ENCODE measurements around the gene PEX1.
A peak's percentile ranks its signal among the peaks of the same experiment; 100 is the strongest.
"Not testable (repeated sequence)": the region's sequence is repeated elsewhere in the genome, so short reads cannot be mapped to it uniquely, and the experiment has no call there.

Gene PEX1

DNA sequence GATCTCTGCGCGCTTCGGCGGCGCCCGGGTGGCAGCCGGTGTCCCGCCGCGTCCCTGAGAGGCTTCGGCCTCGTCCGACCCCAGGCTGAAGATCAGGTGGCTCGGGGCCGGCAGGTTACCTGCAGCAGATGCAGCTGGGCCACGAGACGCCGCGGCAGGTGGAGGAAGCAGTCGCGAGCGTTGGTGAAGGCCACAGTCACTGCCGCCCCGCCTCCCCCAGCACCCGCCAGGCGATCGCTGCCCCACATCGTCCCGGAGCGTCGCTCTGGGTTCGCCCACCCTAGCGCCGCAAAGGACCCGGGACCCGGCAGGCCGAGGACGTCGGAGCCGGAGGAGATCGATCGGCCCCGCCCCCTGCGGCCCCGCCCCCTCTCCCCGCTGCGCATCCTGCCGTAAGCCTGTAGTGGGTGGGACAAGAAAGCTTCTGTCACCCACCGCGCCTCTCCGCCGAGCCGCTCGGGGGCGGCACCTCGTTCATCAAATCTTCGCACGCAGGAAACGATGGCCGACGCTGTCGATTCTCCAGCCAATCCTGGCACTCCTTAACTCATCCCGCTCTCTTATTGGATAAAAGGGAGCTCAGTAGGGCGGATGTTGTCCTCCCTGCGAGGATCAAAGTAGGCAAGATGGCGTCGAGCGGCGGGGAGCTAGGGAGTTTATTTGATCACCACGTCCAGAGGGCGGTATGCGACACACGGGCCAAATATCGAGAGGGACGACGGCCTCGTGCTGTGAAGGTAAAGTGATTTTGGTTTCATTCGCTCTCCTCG lies at the start of gene PEX1, which contains the start of gene RBM48:
TSS of gene PEX1 (minus strand) at position 333 of the 770 bp plus-strand sequence. CDS start at position 248, 85 bp downstream.
TSS of gene RBM48 (plus strand) at position 608 of the 770 bp plus-strand sequence. CDS start at position 627, 19 bp downstream.
- DNase-seq (ENCODE audit: low read depth in 4 of 4, low spot score in 1 of 4) = peak; percentile 78 to 90 (median 86)

GRCh38 chr7:92576296-92576695 lies 48.0 kb upstream of the PEX1 start:
- no peak for DNase-seq (ENCODE audit: low read depth in 4 of 4, low spot score in 1 of 4)

DNA sequence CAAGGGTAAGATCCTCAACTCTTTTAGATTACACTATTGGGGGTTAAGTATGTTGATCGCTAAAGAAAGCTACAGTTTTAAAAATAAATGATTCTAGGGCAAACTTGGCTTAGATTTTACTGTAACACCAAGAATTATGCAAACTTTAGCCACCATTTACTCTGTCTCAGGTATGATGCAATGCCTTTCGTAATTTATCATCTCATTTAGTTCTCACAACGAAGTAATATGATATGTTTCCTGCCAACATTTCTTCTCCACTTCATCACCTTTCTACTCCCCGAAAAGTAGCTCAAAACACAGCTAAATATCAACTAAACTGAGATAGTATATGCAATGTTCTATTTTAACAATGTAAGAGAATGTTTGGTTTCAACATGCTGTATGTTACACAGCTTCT lies 40.8 kb upstream of the PEX1 start:
- DNase-seq (ENCODE audit: low read depth in 4 of 4, low spot score in 1 of 4) = no peak

GRCh38 chr7:92567460-92567859 lies 39.1 kb upstream of the PEX1 start:
- no peak for DNase-seq (ENCODE audit: low read depth in 4 of 4, low spot score in 1 of 4)

DNA sequence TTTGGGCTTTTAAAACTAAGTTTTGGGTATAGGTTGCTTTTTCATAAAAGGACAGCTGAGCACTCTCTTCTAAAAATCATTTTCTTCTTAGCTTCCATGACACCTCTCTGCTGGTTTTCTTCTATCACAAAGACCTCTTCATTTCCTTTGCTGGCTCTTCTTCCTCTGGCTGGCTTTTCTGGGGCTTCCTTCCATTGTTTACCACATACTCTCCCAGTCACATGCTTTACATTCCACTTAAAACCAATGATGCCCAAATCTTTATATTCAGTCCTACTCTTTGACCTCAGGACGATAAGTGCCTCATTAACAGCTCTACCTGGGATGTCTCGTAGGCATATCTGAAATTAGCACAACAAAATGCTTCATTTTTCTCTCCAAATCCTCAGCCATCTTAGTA lies 35.0 kb upstream of the PEX1 start:
- DNase-seq (ENCODE audit: low read depth in 4 of 4, low spot score in 1 of 4) = no peak

GRCh38 chr7:92560602-92561001 lies 32.3 kb upstream of the PEX1 start:
- no peak for DNase-seq (ENCODE audit: low read depth in 4 of 4, low spot score in 1 of 4)

DNA sequence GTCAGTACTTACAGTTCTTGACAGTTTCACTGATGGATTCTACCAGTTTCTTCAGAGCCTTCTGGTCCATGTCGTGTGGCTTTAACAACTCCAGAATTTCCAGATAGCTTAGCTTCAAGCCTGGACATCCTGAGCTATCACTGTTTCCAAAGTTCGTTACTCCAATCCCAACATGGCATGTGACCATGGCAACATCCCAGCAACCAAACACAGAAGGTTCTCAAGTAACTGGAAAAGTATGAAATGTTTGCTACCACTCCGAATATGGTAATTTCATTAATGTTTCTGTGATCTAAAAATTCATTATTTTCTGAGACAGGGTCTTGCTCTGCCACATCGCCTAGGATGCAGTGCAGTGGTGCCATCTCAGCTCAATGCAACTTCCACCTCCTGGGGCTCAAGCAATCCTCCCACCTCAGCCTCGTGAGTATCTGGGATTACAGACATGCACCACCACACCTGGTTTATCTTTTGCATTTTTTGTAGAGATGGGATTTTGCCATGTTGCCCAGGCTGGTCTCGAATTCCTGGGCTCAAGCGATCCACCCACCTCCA lies 29.6 kb upstream of the PEX1 start:
- no peak for DNase-seq (ENCODE audit: low read depth in 4 of 4, low spot score in 1 of 4)

DNA sequence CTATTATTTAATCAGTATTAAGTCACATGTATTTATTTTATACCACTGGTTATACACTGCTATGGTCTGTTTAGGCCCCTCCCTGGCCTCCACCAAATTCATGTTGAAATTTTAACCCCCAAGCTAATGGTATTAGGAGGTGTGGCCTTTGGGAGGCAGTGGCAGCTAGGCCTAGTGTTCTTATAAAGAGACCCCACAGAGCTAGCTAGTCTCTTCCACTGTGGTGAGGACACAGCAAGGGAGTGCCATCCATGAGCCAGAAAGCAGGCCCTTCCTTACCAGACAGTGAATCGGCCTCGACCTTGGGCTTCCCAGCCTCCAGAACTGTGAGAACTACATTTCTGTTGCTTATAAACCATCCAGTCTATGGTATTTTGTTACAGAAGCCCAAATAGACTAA lies 28.9 kb upstream of the PEX1 start:
- no peak for DNase-seq (ENCODE audit: low read depth in 4 of 4, low spot score in 1 of 4)

- DNase-seq (ENCODE audit: low read depth in 4 of 4, low spot score in 1 of 4) = no peak
These were observed 21.9 kb upstream of the PEX1 start for GRCh38 chr7:92550194-92550593.

- DNase-seq (ENCODE audit: low read depth in 4 of 4, low spot score in 1 of 4) = no peak
These were observed 19.3 kb upstream of the PEX1 start for GRCh38 chr7:92547579-92547978.

DNA sequence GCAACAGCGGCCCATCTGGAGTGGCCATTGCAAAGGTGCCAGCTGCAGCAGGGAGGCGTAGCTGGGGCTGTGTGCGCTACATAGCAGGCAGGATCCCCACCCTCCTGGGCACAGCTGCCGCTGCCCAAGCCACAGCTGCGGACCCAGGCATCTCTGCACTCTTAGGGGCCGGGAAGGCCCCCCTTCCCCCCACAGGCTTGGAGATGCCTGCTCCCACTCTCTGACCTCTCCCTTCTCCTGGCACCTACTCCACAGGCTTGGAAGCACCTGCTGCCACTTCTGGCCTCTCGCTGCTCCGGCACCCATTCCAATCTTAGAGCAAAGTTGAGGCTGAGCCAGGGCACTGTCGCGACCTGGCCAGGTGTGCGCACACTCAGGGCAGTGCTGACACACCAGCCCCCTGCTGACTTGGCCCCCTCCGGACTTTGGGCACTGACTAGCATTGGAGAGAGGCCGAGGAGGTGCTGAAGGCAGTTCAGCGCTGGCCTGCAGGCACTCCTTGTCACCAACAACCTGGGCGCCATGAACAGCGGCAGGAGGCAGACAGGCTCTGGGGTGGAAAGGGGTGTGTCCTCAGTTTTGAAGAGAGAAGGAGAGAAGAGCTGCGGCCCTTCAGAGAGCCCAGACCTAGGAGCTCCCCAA lies 18.7 kb upstream of the PEX1 start:
- DNase-seq (ENCODE audit: low read depth in 4 of 4, low spot score in 1 of 4) = no peak

DNA sequence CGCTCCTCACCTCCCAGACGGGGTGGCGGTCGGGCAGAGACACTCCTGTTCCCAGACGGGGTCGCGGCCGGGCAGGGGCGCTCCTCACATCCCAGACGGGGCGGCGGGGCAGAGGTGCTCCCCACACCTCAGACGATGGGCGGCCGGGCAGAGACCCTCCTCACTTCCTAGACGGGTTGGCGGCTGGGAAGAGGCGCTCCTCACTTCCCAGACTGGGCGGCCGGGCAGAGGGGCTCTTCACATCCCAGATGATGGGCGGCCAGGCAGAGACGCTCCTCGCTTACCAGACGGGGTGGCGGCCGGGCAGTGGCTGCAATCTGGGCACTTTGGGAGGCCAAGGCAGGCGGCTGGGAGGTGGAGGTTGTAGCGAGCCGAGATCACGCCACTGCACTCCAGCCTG lies 16.8 kb upstream of the PEX1 start:
- not testable (repeated sequence) for DNase-seq (ENCODE audit: low read depth in 4 of 4, low spot score in 1 of 4)

GRCh38 chr7:92543542-92543941 lies 15.2 kb upstream of the PEX1 start:
- DNase-seq (ENCODE audit: low read depth in 4 of 4, low spot score in 1 of 4) = not testable (repeated sequence)

DNA sequence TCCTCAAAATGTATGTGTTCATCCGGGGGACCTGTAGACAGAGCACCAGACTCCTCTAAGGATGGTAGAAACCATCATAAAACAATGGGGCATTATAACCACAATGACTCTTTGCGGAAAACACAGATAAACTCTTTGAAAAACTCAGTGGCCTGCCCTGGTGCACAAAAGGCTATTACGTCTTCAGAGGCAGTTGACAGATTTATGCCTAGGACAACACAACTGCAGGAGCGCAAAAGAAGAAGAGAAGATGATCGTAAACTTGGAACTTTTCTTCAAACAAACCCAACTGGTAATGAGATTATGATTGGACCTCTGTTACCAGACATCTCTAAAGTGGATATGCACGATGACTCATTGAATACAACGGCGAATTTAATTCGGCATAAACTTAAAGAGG lies 6.3 kb upstream of the PEX1 start:
- DNase-seq (ENCODE audit: low read depth in 4 of 4, low spot score in 1 of 4) = no peak

- no peak for DNase-seq (ENCODE audit: low read depth in 4 of 4, low spot score in 1 of 4)
These were observed 591 bp upstream of the PEX1 start for GRCh38 chr7:92528958-92529264.

DNA sequence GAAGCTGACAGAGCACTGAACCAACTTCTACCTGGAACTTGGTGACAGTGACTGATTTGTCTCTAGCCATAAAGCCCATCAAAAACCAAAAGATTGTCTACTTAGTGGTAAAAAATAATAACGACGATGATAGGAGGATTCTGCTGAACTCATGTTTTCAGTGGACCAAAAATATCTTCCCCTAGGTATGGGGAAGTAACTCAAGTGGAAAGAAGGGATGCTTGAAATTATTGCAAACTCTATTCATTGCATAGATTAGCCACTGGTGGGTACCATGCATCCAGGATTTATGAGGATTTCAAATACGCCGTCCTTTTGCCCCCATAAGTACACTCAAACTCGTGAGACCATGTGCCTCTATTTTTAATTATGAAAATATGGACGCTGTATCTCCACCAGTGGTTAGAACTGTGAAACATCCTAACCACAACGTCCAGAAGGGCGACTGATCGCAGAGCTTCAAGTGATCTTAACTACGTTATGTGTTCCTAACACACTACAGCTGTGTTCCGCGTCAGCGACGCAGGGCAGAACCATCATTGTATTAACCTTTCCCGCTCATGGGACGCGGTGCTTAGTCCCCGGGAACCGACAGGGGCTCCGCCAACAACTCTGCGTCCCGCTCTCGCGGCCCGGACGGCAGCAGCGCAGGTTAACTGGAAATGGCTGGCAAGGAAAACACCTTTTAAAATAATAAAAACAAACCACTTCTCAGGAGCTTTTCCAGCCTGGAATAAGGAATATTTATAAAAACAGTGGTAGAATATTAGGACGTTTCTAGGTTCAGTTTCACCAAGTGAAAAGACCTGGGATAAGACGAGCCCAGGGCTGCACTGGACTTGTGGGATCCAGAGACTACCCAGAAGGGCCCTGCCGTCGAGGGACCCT lies 776 bp downstream of the PEX1 start:
- DNase-seq (ENCODE audit: low read depth in 4 of 4, low spot score in 1 of 4) = peak in 3 of 4 experiments; percentile 13 to 45 (median 27)

- DNase-seq (ENCODE audit: low read depth in 4 of 4, low spot score in 1 of 4) = no peak
These were observed 5.2 kb downstream of the PEX1 start for GRCh38 chr7:92523110-92523509.

DNA sequence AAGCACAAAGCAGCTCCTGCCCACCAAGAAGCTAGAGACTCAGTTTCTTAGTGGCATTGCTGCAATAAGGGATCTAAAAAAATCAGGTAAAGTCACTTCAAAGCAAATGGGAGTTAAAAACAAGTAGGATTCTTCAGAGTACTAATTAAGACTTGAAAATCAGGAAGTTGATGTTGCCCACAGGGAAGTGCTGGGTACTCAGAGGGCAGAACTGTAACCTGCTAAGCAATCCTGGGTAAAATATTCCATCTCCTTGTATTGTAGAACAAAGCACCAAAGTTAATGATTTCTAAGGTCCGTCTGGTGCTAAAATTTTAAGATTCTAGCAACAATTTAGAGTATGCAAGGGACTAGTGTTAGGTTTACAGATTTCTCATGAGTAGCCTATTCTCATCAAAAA lies 8.3 kb downstream of the PEX1 start:
- no peak for DNase-seq (ENCODE audit: low read depth in 4 of 4, low spot score in 1 of 4)

- no peak for DNase-seq (ENCODE audit: low read depth in 4 of 4, low spot score in 1 of 4)
These were observed 10.7 kb downstream of the PEX1 start for GRCh38 chr7:92517631-92518030.

DNA sequence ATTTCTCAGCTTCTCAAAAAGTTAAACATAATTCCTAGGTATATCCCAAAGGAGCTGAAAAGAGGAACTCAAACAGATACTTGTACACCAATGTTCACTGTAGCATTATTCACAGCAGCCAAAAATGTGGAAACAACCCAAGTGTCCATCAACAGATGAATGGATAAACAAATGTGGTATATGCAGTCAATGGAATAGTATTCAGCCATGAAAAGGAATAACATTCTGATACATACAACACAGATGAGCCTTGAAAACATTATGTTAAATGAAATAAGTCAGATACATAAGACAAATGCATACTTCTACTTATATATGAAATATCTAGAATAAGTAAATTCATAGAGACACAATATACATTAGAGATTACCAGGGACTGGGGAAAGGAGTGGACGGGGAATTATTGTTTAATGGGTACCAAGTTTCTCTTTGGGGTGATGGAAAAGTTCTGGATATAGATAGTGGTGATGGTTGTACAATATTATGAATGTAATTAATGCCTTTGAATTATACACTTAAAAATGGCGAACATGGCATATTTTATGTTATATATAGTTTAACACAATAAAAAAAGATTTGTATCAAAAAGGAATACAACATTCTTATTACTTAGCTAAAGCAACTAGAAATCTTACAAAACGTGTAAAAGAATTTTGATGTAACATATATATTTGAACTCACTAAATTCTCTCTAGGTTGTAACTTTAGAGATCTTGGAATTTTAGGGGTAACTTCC lies 15.0 kb downstream of the PEX1 start:
- no peak for DNase-seq (ENCODE audit: low read depth in 4 of 4, low spot score in 1 of 4)

DNA sequence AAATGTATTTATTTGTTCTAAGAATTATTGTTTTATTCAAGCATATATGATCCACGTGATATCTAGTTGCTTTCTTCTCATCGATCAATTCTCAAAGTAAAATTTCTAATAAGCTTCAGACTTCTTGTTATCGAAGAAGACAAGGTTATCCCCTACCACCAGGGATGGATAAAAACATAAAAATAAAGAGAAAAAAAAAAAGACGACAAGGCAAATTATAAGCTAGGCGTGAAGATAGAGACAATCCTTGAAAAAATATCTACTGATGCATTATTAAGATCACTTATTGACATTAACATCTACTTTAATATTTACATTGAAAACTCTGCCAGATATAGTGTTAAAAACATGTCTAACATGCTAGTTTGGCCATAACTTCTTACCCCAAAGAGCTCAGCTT lies 19.4 kb downstream of the PEX1 start:
- DNase-seq (ENCODE audit: low read depth in 4 of 4, low spot score in 1 of 4) = no peak
